Measurements from ENCODE around the gene CHM.

Gene CHM

GRCh38 chrX:85905851-85906250 lies 141.5 kb downstream of the CHM start:
- no peak overlapping the region for H3K4me3 ChIP-seq (ENCODE audit: low read depth, low read length)
- TF ChIP-seq CTCF (IDR thresholded peaks at IDR 0.05; ENCODE audit: borderline replicate concordance, insufficient read depth, low read depth, low read length), result no peak

- no peak overlapping the region for H3K4me3 ChIP-seq (ENCODE audit: low read depth, low read length)
- TF ChIP-seq CTCF (IDR thresholded peaks at IDR 0.05; ENCODE audit: borderline replicate concordance, insufficient read depth, low read depth, low read length), result no peak
Observed at GRCh38 chrX:85903692-85904471, 143.5 kb downstream of the CHM start.

- H3K4me3 ChIP-seq (ENCODE audit: low read depth, low read length), result no peak overlapping the region
- no peak for TF ChIP-seq CTCF (IDR thresholded peaks at IDR 0.05; ENCODE audit: borderline replicate concordance, insufficient read depth, low read depth, low read length)
Observed at GRCh38 chrX:85897362-85898126, 149.8 kb downstream of the CHM start.

GRCh38 chrX:85882601-85883000 lies 164.8 kb downstream of the CHM start:
- no peak overlapping the region for H3K4me3 ChIP-seq (ENCODE audit: low read depth, low read length)
- TF ChIP-seq CTCF (IDR thresholded peaks at IDR 0.05; ENCODE audit: borderline replicate concordance, insufficient read depth, low read depth, low read length), result no peak

GRCh38 chrX:85870585-85870984 lies 176.8 kb downstream of the CHM start:
- no peak overlapping the region for H3K4me3 ChIP-seq (ENCODE audit: low read depth, low read length)
- no peak for TF ChIP-seq CTCF (IDR thresholded peaks at IDR 0.05; ENCODE audit: borderline replicate concordance, insufficient read depth, low read depth, low read length)

GRCh38 chrX:85865324-85865723 lies 182.0 kb downstream of the CHM start:
- H3K4me3 ChIP-seq (ENCODE audit: low read depth, low read length), result no peak overlapping the region
- no peak for TF ChIP-seq CTCF (IDR thresholded peaks at IDR 0.05; ENCODE audit: borderline replicate concordance, insufficient read depth, low read depth, low read length)

GRCh38 chrX:85859426-85859825 lies 187.9 kb downstream of the CHM start:
- no peak for TF ChIP-seq CTCF (IDR thresholded peaks at IDR 0.05; ENCODE audit: borderline replicate concordance, insufficient read depth, low read depth, low read length)
- no peak overlapping the region for H3K4me3 ChIP-seq (ENCODE audit: low read depth, low read length)
